ENCODE results near the gene HLA-DMB.

The HLA-DMB gene

DNA sequence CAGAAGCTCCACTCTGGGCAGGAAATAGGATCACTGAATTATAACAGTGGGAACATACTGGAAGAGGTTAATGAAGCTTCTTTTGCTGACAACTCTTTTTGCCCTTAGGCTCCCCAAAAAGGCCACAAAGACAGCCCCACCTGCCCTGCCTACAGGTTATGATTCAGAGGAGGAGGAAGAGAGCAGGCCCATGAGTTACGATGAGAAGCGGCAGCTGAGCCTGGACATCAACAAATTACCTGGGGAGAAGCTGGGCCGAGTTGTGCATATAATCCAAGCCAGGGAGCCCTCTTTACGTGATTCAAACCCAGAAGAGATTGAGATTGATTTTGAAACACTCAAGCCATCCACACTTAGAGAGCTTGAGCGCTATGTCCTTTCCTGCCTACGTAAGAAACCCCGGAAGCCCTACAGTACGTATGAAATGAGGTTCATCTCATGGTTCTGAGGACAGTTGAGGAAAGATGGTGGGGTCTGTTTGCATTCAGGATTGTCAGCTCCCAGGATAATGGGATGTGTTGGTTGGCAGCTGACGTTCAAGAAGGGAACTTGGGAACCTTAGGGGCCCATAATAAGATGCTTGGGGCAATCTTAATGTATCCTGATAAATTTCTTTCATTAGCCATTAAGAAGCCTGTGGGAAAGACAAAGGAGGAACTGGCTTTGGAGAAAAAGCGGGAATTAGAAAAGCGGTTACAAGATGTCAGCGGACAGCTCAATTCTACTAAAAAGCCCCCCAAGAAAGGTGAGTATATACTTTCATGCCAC lies 39.1 kb upstream of the HLA-DMB start:
- Histone ChIP-seq H3K4me3 (IDR thresholded peaks at IDR 0.05; ENCODE audit: insufficient read depth, low read depth, low read length) (no peak overlapping the region), H3K4me2 (no peak overlapping the region), H3K4me1 (ENCODE audit: low read depth, poor library complexity, severe bottlenecking) (peaks cover 30% of the 10 kb centered on the region), H4K20me1 (ENCODE audit: insufficient read depth) (peaks cover 52% of the 10 kb centered on the region), H3K27ac (peak overlapping the region; percentile 3; the same call in 1 of the 2 replicates), H3K79me2 (ENCODE audit: insufficient read depth, low read depth) (peaks cover 47% of the 10 kb centered on the region), H3K27me3 (ENCODE audit: insufficient read depth, low read depth) (no peaks in the 10 kb centered on the region), H3K36me3 (ENCODE audit: insufficient read depth) (peaks cover 42% of the 10 kb centered on the region; the same call in 1 of the 2 replicates), H3K9ac (no peak overlapping the region), H2AFZ (ENCODE audit: low read depth) (no peak overlapping the region)
- TF ChIP-seq CTCF (conservative IDR thresholded peaks at IDR 0.05; ENCODE audit: low read depth, low read length): no peak

- Histone ChIP-seq H3K4me1 (ENCODE audit: low read depth, poor library complexity, severe bottlenecking) (peaks cover 26% of the 10 kb centered on the region), H3K79me2 (ENCODE audit: insufficient read depth, low read depth) (peaks cover 66% of the 10 kb centered on the region), H3K4me2 (no peak overlapping the region), H3K4me3 (IDR thresholded peaks at IDR 0.05; ENCODE audit: insufficient read depth, low read depth, low read length) (no peak overlapping the region), H4K20me1 (ENCODE audit: insufficient read depth) (peaks cover 72% of the 10 kb centered on the region), H3K27ac (no peak overlapping the region), H3K9ac (no peak overlapping the region), H3K27me3 (ENCODE audit: insufficient read depth, low read depth) (no peaks in the 10 kb centered on the region), H3K36me3 (ENCODE audit: insufficient read depth) (peaks cover 51% of the 10 kb centered on the region; the same call in 1 of the 2 replicates), H2AFZ (ENCODE audit: low read depth) (no peak overlapping the region)
- no peak for TF ChIP-seq CTCF (conservative IDR thresholded peaks at IDR 0.05; ENCODE audit: low read depth, low read length)
Observed at GRCh38 chr6:32977953-32978324, 37.1 kb upstream of the HLA-DMB start.

- H4K20me1 ChIP-seq (ENCODE audit: insufficient read depth): peaks cover 75% of the 10 kb centered on the region
- peaks cover 71% of the 10 kb centered on the region for H3K79me2 ChIP-seq (ENCODE audit: insufficient read depth, low read depth)
- peaks cover 26% of the 10 kb centered on the region for H3K4me1 ChIP-seq (ENCODE audit: low read depth, poor library complexity, severe bottlenecking)
- H3K36me3 ChIP-seq (ENCODE audit: insufficient read depth): peaks cover 51% of the 10 kb centered on the region; the same call in 1 of the 2 replicates
- 0 out of 2 replicates have a peak, but pooled peaks have one; percentile 15 for TF ChIP-seq CTCF (conservative IDR thresholded peaks at IDR 0.05; ENCODE audit: low read depth, low read length)
- H3K4me3 ChIP-seq (IDR thresholded peaks at IDR 0.05; ENCODE audit: insufficient read depth, low read depth, low read length): no peak overlapping the region
- H2AFZ ChIP-seq (ENCODE audit: low read depth): no peak overlapping the region
- H3K27ac ChIP-seq: no peak overlapping the region
- H3K4me2 ChIP-seq: no peak overlapping the region
- no peaks in the 10 kb centered on the region for H3K27me3 ChIP-seq (ENCODE audit: insufficient read depth, low read depth)
- no peak overlapping the region for H3K9ac ChIP-seq
Observed at GRCh38 chr6:32977272-32977952, 36.6 kb upstream of the HLA-DMB start.

GRCh38 chr6:32976334-32977069 lies 35.7 kb upstream of the HLA-DMB start:
- Histone ChIP-seq H3K27ac (no peak overlapping the region), H3K4me1 (ENCODE audit: low read depth, poor library complexity, severe bottlenecking) (peaks cover 26% of the 10 kb centered on the region), H3K4me2 (no peak overlapping the region; the same call in 1 of the 2 replicates), H3K27me3 (ENCODE audit: insufficient read depth, low read depth) (no peaks in the 10 kb centered on the region), H2AFZ (ENCODE audit: low read depth) (no peak overlapping the region), H3K9ac (no peak overlapping the region), H3K4me3 (IDR thresholded peaks at IDR 0.05; ENCODE audit: insufficient read depth, low read depth, low read length) (no peak overlapping the region), H3K36me3 (ENCODE audit: insufficient read depth) (peaks cover 51% of the 10 kb centered on the region; the same call in 1 of the 2 replicates), H4K20me1 (ENCODE audit: insufficient read depth) (peaks cover 75% of the 10 kb centered on the region), H3K79me2 (ENCODE audit: insufficient read depth, low read depth) (peaks cover 76% of the 10 kb centered on the region)
- TF ChIP-seq CTCF (conservative IDR thresholded peaks at IDR 0.05; ENCODE audit: low read depth, low read length): no peak
